Fibroblast of lung (primary cell): ENCODE measurements around the gene SLC16A3. TPM values are rescaled to one million over a fixed set of nuclear protein-coding genes. Genes with fewer than 3 reads are reported as not detected.
"Not testable (repeated sequence)": the region's sequence is repeated elsewhere in the genome, so short reads cannot be mapped to it uniquely, and the experiment has no call there.

Source experiments
- DNase-seq, 2 donors: peaks; one replicate each; pipeline versions ENCODE4 v3.0.0 to v3.0.0-alpha.2; 2010; ENCODE audit warnings: low read depth in 2 of 2
- H2AFZ ChIP-seq: 2 replicates; pipeline ENCODE4 v1.5.1; 2012; ENCODE audit warnings: low read length, control low read depth, inconsistent platforms
- H3K27ac ChIP-seq: 2 replicates; pipeline ENCODE4 v1.5.1; 2011; ENCODE audit warnings: low read length, control low read depth; ENCODE audit not compliant: insufficient read depth
- H3K27me3 ChIP-seq: 2 replicates; pipeline ENCODE4 v1.5.1; 2011; ENCODE audit warnings: mild to moderate bottlenecking, low read length; ENCODE audit not compliant: control insufficient read depth, insufficient read depth
- H3K36me3 ChIP-seq: 2 replicates; pipeline ENCODE4 v1.5.1; 2011; ENCODE audit warnings: low read length; ENCODE audit not compliant: control insufficient read depth, insufficient read depth
- H3K4me1 ChIP-seq: 2 replicates; pipeline ENCODE4 v1.5.1; 2011; ENCODE audit warnings: low read length; ENCODE audit not compliant: control insufficient read depth, insufficient read depth; ENCODE audit errors: extremely low read depth
- H3K4me2 ChIP-seq: 2 replicates; pipeline ENCODE4 v1.5.1; 2011; ENCODE audit warnings: low read length, control low read depth; ENCODE audit not compliant: insufficient read depth; ENCODE audit errors: extremely low read depth
- H3K4me3 ChIP-seq, 4 experiments: fragments of 200-600 bp in 1 of 4; sonication (generic) in 1 of 4; replicated peaks in 1 of 4; 2 replicates each; pipeline ENCODE4 v1.5.1; 2011 to 2016; ENCODE audit warnings: low read length in 4 of 4, low read depth in 3 of 4, mild to moderate bottlenecking in 3 of 4, control low read depth in 2 of 4, inconsistent platforms in 1 of 4, mixed read lengths in 1 of 4; ENCODE audit not compliant: insufficient read depth in 1 of 4; ENCODE audit errors: control extremely low read depth in 1 of 4
- H3K79me2 ChIP-seq: 2 replicates; pipeline ENCODE4 v1.5.1; 2012; ENCODE audit warnings: mild to moderate bottlenecking, low read length, inconsistent platforms; ENCODE audit not compliant: control insufficient read depth, insufficient read depth
- H3K9ac ChIP-seq: 2 replicates; pipeline ENCODE4 v1.5.1; 2011; ENCODE audit warnings: mild to moderate bottlenecking, low read length, control low read depth; ENCODE audit not compliant: insufficient read depth
- H3K9me3 ChIP-seq: 2 replicates; pipeline ENCODE4 v1.5.1; 2012; ENCODE audit warnings: low read depth, low read length; ENCODE audit not compliant: control insufficient read depth, insufficient read depth
- H4K20me1 ChIP-seq: 2 replicates; pipeline ENCODE4 v1.5.1; 2011; ENCODE audit warnings: low read length; ENCODE audit not compliant: control insufficient read depth, insufficient read depth; ENCODE audit errors: extremely low read depth
- CTCF ChIP-seq, 2 donors: IDR thresholded peaks in 1 of 2; conservative IDR thresholded peaks in 1 of 2; 1 replicate in 1 of 2; 2 replicates in 1 of 2; pipeline ENCODE4 v1.5.1; 2011 to 2012; ENCODE audit warnings: low read length in 2 of 2, control low read depth in 1 of 2, inconsistent platforms in 1 of 2, low read depth in 1 of 2, mild to moderate bottlenecking in 1 of 2
- EZH2 ChIP-seq: IDR thresholded peaks from 2 replicates; pipeline ENCODE4 v1.5.1; 2012; ENCODE audit warnings: low read length, control low read depth, mild to moderate bottlenecking; ENCODE audit errors: missing control alignments
- polyA plus RNA-seq, 2 donors: library from polyadenylated mRNA; depleted of rRNA in 1 of 2; stranded (reverse) in 1 of 2; unstranded in 1 of 2; fragments of >200 nt; gene quantifications; 2 replicates each; pipeline ENCODE4 v1.2.1, GENCODE V29; 2011 to 2012; ENCODE audit warnings: missing spikeins in 1 of 2
- total RNA-seq: library from RNA; depleted of rRNA; stranded (reverse); fragments of >200 nt; gene quantifications from 2 replicates; pipeline ENCODE4 v1.2.1, GENCODE V29; 2014

Gene SLC16A3
- total and polyA plus RNA-seq, 2 donors (not counting 1 experiment from before 2014, with no cell fraction given), result 71.0 to 107 TPM

GRCh38 chr17:82254746-82255145, 25.9 kb downstream of the SLC16A3 start:
- Histone ChIP-seq H3K79me2 (peaks cover 76% of the 10 kb centered on the region), H3K36me3 (peaks cover 51% of the 10 kb centered on the region)
- not testable (repeated sequence) for H3K4me2 ChIP-seq, H3K4me3 ChIP-seq, H3K9ac ChIP-seq, H2AFZ ChIP-seq, H3K27ac ChIP-seq, DNase-seq, H4K20me1 ChIP-seq, H3K4me1 ChIP-seq, H3K27me3 ChIP-seq, H3K9me3 ChIP-seq

DNA sequence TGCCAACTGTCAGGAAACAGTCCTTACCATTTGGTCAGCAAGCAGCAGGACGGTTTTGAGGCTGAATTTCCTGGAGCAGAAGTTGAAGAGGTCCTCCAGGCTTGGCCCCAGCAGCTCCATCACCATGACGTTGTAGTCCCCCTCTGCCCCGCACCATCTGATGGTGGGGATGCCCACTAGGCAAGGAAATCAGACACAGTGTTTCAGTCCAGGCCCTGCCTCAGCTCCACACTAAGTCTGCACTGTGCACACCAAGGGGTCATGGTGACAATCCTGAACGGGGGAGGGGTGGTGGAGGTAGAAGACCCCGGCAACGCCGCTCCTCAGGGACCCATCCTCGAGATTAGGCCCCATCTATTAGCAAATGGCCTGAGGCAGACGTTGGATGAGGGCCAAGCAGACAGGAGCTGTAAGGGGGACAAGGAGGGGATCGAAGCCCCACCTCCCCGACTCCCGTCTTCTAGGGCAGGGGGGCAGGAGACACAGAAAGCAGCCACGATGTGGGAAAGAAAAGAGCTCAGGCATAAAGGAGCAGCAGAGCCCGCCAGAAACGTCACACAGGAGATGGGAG, 26.6 kb downstream of the SLC16A3 start:
- no peak for DNase-seq
- Histone ChIP-seq H4K20me1 (no peaks in the 10 kb centered on the region), H3K36me3 (peaks cover 47% of the 10 kb centered on the region)

DNA sequence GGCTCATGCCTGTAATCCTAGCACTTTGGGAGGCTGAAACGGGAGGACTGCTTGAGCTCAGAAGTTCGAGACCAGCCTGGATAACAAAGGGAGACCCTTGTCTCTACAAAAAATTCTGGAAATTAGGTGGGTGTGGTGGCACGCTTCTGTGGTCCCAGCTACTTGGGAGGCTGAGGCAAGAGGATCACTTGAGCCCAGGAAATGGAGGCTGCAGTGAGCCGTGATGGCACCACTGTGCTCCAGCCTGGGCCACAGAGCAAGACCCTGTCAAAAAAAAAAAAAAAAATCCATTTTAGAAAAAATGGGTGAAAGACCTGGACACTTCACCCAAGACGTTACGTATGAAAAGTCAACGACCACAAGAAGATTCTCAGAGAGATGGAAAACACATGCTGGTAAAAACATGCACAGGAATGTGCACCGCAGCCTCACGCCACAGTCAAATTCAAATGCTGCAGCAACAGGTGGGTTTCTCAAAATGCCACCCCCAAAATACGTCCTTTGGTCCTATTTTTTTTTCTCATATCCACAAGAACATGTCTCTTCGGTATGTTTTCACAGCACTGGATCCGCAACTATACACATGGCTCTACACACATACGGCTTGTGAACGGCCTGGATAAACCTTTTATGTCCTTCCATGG, 27.5 kb downstream of the SLC16A3 start:
- no peaks in the 10 kb centered on the region for H3K9me3 ChIP-seq

More for the DNA sequence above, 26.6 kb downstream of the SLC16A3 start:
- TF ChIP-seq EZH2, result no peak
- TF ChIP-seq CTCF (conservative IDR thresholded peaks at IDR 0.05 in 1 of 2, IDR thresholded peaks at IDR 0.05 in 1 of 2; ENCODE audit: low read depth in 1 of 2, low read length in 2 of 2), result no peak
- Histone ChIP-seq H3K4me2 (no peak overlapping the region), H3K27me3 (no peaks in the 10 kb centered on the region), H3K27ac (no peak overlapping the region), H3K9ac (no peak overlapping the region), H3K9me3 (no peaks in the 10 kb centered on the region), H3K4me1 (no peaks in the 10 kb centered on the region), H3K79me2 (peaks cover 78% of the 10 kb centered on the region), H3K4me3 (no peak overlapping the region), H2AFZ (no peak overlapping the region)

More for the DNA sequence above, 27.5 kb downstream of the SLC16A3 start:
- no peak overlapping the region for H2AFZ ChIP-seq
- no peak overlapping the region for H3K9ac ChIP-seq
- H4K20me1 ChIP-seq, result no peaks in the 10 kb centered on the region
- no peak overlapping the region for H3K27ac ChIP-seq
- H3K4me2 ChIP-seq, result no peak overlapping the region
- TF ChIP-seq EZH2, result no peak
- no peak for TF ChIP-seq CTCF (conservative IDR thresholded peaks at IDR 0.05 in 1 of 2, IDR thresholded peaks at IDR 0.05 in 1 of 2; ENCODE audit: low read depth in 1 of 2, low read length in 2 of 2)
- H3K4me3 ChIP-seq, result no peak overlapping the region
- peaks cover 80% of the 10 kb centered on the region for H3K79me2 ChIP-seq
- no peaks in the 10 kb centered on the region for H3K27me3 ChIP-seq
- no peaks in the 10 kb centered on the region for H3K4me1 ChIP-seq
- DNase-seq, result no peak
- H3K36me3 ChIP-seq, result peaks cover 46% of the 10 kb centered on the region
